ENCODE results near the gene MBD5.

Gene MBD5

DNA sequence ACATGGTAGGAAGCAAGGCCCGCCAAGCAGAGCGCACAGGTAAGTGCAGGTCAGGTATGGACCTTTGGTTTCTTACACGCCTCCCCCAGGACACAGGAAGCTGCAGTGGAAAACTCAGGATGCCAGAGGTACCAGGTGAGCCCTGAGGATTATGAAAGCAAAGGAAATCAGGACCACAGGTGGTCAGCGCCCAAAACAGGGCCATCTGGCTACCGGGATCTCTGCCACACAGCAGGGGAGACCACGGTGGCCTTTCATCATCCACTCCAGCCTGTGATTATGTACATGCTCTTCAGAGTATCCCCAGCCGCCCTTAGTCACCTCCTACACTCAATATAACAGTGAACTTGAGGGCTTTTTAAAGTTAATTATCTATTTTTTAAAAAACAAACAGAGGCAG is 498.1 kb downstream of the MBD5 start:
- in situ Hi-C loops (cut with HindIII; ENCODE audit: low sequenced_read_pairs): loop anchor here (25.0 kb wide), 1 partner anchor 532 kb away; no protein-coding TSS in a partner anchor
- no peak for DNase-seq (ENCODE audit: low read depth)
- no peak overlapping the region for H3K4me3 ChIP-seq (ENCODE audit: low read depth, low read length)
- TF ChIP-seq, protein P1, sequence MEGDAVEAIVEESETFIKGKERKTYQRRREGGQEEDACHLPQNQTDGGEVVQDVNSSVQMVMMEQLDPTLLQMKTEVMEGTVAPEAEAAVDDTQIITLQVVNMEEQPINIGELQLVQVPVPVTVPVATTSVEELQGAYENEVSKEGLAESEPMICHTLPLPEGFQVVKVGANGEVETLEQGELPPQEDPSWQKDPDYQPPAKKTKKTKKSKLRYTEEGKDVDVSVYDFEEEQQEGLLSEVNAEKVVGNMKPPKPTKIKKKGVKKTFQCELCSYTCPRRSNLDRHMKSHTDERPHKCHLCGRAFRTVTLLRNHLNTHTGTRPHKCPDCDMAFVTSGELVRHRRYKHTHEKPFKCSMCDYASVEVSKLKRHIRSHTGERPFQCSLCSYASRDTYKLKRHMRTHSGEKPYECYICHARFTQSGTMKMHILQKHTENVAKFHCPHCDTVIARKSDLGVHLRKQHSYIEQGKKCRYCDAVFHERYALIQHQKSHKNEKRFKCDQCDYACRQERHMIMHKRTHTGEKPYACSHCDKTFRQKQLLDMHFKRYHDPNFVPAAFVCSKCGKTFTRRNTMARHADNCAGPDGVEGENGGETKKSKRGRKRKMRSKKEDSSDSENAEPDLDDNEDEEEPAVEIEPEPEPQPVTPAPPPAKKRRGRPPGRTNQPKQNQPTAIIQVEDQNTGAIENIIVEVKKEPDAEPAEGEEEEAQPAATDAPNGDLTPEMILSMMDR (IDR thresholded peaks at IDR 0.05; ENCODE audit: low read depth, low read length, missing control alignments): no peak

DNA sequence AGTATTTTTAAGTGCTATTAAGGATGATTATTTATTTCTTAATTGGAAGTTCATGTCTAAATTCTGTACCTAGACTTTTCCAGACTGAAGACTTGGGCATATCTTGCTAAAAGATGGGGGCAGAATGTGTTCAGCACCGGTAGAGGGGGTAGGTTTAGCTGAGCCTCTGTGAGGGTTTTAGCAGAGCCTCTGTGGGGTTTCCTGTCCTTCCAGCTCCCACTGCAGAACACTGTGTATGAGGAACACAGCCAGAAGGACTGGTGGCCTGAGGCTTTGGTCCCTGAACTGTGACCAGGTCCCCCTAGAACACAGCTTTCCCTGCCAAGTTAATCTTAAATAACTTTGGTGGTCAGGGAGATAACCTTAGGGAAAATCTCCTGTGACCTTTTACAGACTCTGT is 500.3 kb downstream of the MBD5 start:
- no peak overlapping the region for H3K4me3 ChIP-seq (ENCODE audit: low read depth, low read length)
- no peak for DNase-seq (ENCODE audit: low read depth)
- TF ChIP-seq, protein P1 (IDR thresholded peaks at IDR 0.05; ENCODE audit: low read depth, low read length, missing control alignments): no peak
- in situ Hi-C loops (cut with HindIII; ENCODE audit: low sequenced_read_pairs): loop anchor here (25.0 kb wide), 1 partner anchor 534 kb away; no protein-coding TSS in a partner anchor

DNA sequence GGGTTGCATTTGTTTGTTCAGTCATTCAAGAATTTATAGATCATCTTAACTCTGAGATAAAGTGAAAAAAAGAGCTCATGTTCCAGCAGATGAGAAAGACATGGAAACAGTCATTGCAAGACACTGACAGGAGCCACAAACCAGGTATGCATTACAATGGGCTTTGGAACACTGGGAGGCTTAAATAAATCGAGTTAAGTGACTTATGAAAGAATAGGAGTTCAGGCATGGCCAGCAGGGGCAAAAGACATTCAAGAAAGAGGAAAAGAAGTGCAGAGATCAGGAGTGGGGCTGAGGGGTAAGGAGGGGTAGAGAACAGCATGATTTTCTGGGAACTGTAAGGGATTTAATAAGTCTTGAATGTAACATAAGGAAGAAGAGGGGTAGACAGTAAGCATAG is 502.4 kb downstream of the MBD5 start:
- no peak for DNase-seq (ENCODE audit: low read depth)
- TF ChIP-seq, protein P1 (IDR thresholded peaks at IDR 0.05; ENCODE audit: low read depth, low read length, missing control alignments): no peak
- in situ Hi-C loops (cut with HindIII; ENCODE audit: low sequenced_read_pairs): loop anchor here (25.0 kb wide), 1 partner anchor 536 kb away; no protein-coding TSS in a partner anchor
- no peak overlapping the region for H3K4me3 ChIP-seq (ENCODE audit: low read depth, low read length)

DNA sequence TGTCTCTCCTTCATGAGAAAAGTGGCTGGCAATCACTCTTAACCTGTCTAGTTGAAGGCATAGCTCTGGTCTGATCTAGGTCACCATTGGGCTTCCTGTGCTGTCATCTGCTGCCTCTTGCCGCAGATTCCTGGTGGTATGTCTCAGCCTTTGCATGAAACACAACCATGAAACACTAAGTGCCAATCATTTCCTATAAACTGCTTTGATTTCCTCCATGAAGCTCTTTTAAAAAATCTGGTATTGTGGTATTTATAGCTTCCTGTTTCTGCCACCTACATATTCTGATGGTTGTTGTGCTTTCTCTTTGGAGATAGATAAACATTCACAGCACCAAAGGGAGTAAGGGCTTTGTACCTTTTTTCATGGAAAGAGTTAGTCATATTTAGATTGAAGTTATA is 503.6 kb downstream of the MBD5 start:
- H3K4me3 ChIP-seq (ENCODE audit: low read depth, low read length): no peak overlapping the region
- in situ Hi-C loops (cut with HindIII; ENCODE audit: low sequenced_read_pairs): loop anchor here (25.0 kb wide), 1 partner anchor 537 kb away; no protein-coding TSS in a partner anchor
- TF ChIP-seq, protein P1 (IDR thresholded peaks at IDR 0.05; ENCODE audit: low read depth, low read length, missing control alignments): no peak
- DNase-seq (ENCODE audit: low read depth): no peak

DNA sequence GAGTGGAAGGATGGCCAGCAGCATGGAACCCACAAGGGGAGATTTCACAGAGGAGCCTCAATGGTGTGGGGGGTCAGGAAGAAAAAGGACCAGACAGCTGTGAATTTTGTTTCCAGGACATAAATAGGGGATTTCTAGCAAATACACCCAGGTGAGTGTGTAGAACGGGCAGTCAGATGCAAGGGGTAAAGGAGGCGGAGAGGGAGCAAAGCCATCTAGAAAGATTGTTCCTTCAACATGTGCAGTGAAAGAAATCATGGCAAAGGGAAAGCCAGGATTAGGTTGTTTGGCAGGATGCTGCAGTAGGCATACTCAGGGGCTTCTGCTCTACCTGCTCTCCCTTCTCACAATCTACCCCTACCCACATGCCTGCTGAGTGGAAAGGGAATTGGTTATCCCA is 504.2 kb downstream of the MBD5 start:
- in situ Hi-C loops (cut with HindIII; ENCODE audit: low sequenced_read_pairs): no loop called here
- no peak for DNase-seq (ENCODE audit: low read depth)
- TF ChIP-seq, protein P1 (IDR thresholded peaks at IDR 0.05; ENCODE audit: low read depth, low read length, missing control alignments): no peak
- no peak overlapping the region for H3K4me3 ChIP-seq (ENCODE audit: low read depth, low read length)

DNA sequence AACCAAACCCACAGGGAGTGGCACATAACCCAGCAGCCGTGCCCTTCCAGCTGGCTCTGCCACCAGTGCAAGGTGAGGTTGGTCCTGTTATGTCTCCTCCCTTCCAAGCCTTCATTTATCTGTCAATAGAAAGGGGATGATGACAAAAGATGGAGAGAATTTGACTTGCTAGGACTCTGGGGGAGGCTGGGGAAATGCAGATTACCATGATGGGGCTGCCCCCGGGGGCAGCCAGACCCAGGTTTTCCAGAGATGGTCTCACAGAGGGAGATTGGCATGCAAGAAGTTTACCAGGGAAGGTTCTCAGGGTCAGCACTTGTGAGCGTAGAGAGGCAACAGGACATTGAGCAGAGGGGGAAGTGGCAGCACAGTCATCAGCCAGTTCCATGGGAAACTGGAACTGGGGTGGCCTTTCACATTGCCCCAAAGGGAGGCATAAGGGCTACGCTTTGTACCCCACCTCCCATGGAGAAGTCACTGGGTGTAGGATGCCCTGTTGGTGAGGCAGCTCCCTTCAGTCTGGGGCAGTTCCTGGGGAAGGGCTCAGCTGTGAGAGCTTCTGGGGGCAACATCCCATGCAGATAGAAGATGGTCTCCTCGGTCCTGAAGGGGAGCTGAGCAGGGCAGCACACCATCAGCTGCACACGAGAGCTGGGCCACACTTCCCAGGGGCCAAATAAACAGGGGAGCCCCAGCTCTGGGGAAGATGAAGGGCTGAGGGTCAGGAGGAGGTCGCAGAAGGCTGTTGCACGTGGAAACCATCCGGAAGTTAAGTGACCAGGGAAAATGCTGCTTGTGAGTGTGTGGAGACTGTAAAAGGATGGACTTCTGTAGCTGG is 505.8 kb downstream of the MBD5 start:
- no peak for DNase-seq (ENCODE audit: low read depth)

More for the DNA sequence above, 505.8 kb downstream of the MBD5 start:
- TF ChIP-seq, protein P1 (IDR thresholded peaks at IDR 0.05; ENCODE audit: low read depth, low read length, missing control alignments): no peak
- H3K4me3 ChIP-seq (ENCODE audit: low read depth, low read length): no peak overlapping the region
- in situ Hi-C loops (cut with HindIII; ENCODE audit: low sequenced_read_pairs): no loop called here
